ENCODE measurements around the gene HFE. TPM values are rescaled to one million over a fixed set of nuclear protein-coding genes. Genes with fewer than 3 reads are reported as not detected.

The HFE gene
- polyA plus RNA-seq, 1 donor (not counting 4 experiments of a cell fraction or from before 2014, with no cell fraction given), result 18.4 TPM

GRCh38 chr6:26140254-26140966 is 53.2 kb downstream of the HFE start:
- no peak overlapping the region for H3K4me3 ChIP-seq (ENCODE audit: control insufficient read depth in 2 of 3, extremely low read depth in 1 of 3, insufficient read depth in 2 of 3, low read depth in 1 of 3, low read length in 3 of 3)
- no peaks in the 10 kb centered on the region for H3K9me3 ChIP-seq (ENCODE audit: control insufficient read depth, low read depth, low read length)
- FAIRE-seq, result no peak
- no peak overlapping the region for H3K9ac ChIP-seq (ENCODE audit: control insufficient read depth, extremely low read depth, insufficient read depth, low read length)
- H3K79me2 ChIP-seq (ENCODE audit: control insufficient read depth, insufficient read depth, low read length), result no peaks in the 10 kb centered on the region
- no peaks in the 10 kb centered on the region for H3K9me1 ChIP-seq (ENCODE audit: control insufficient read depth, extremely low read depth, insufficient read depth, low read length)
- no peaks in the 10 kb centered on the region for H3K27me3 ChIP-seq (ENCODE audit: control insufficient read depth, extremely low read depth, insufficient read depth, low read length)
- DNase-seq (ENCODE audit: low read depth, low spot score), result no peak
- H3K4me2 ChIP-seq (ENCODE audit: control insufficient read depth, extremely low read depth, insufficient read depth, low read depth, low read length), result no peak overlapping the region
- H3K4me1 ChIP-seq (ENCODE audit: control insufficient read depth, extremely low read depth, insufficient read depth, low read length), result no peaks in the 10 kb centered on the region
- H2AFZ ChIP-seq (ENCODE audit: control insufficient read depth, low read length), result no peak overlapping the region
- peaks cover 0 to 11% of the 10 kb centered on the region in 2 experiments for H3K36me3 ChIP-seq (ENCODE audit: control insufficient read depth in 2 of 2, extremely low read depth in 1 of 2, insufficient read depth in 2 of 2, low read length in 2 of 2)
- H4K20me1 ChIP-seq (ENCODE audit: control insufficient read depth, extremely low read depth, insufficient read depth, low read length), result no peaks in the 10 kb centered on the region
- TF ChIP-seq, protein P1, sequence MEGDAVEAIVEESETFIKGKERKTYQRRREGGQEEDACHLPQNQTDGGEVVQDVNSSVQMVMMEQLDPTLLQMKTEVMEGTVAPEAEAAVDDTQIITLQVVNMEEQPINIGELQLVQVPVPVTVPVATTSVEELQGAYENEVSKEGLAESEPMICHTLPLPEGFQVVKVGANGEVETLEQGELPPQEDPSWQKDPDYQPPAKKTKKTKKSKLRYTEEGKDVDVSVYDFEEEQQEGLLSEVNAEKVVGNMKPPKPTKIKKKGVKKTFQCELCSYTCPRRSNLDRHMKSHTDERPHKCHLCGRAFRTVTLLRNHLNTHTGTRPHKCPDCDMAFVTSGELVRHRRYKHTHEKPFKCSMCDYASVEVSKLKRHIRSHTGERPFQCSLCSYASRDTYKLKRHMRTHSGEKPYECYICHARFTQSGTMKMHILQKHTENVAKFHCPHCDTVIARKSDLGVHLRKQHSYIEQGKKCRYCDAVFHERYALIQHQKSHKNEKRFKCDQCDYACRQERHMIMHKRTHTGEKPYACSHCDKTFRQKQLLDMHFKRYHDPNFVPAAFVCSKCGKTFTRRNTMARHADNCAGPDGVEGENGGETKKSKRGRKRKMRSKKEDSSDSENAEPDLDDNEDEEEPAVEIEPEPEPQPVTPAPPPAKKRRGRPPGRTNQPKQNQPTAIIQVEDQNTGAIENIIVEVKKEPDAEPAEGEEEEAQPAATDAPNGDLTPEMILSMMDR (optimal IDR thresholded peaks at IDR 0.05 in 1 of 3, IDR thresholded peaks at IDR 0.05 in 1 of 3, conservative IDR thresholded peaks at IDR 0.05 in 1 of 3; ENCODE audit: extremely low read depth in 1 of 3, insufficient read depth in 2 of 3, low read length in 3 of 3), result no peak
- TF ChIP-seq EZH2 (IDR thresholded peaks at IDR 0.05; ENCODE audit: low read length), result no peak
- dilution Hi-C loops (cut with MboI; ENCODE audit: extremely low pct_ligation_motif_present, low sequenced_read_pairs), result no loop called here
- no peak overlapping the region for H3K27ac ChIP-seq (ENCODE audit: control insufficient read depth, insufficient read depth, low read length)

GRCh38 chr6:26140967-26141294 is 53.7 kb downstream of the HFE start:
- Histone ChIP-seq H3K9ac (ENCODE audit: control insufficient read depth, extremely low read depth, insufficient read depth, low read length) (no peak overlapping the region), H3K4me1 (ENCODE audit: control insufficient read depth, extremely low read depth, insufficient read depth, low read length) (no peaks in the 10 kb centered on the region), H3K9me1 (ENCODE audit: control insufficient read depth, extremely low read depth, insufficient read depth, low read length) (no peaks in the 10 kb centered on the region), H3K36me3 (ENCODE audit: control insufficient read depth in 2 of 2, extremely low read depth in 1 of 2, insufficient read depth in 2 of 2, low read length in 2 of 2) (peaks cover 0 to 11% of the 10 kb centered on the region in 2 experiments), H3K4me2 (ENCODE audit: control insufficient read depth, extremely low read depth, insufficient read depth, low read depth, low read length) (no peak overlapping the region), H3K27ac (ENCODE audit: control insufficient read depth, insufficient read depth, low read length) (no peak overlapping the region), H4K20me1 (ENCODE audit: control insufficient read depth, extremely low read depth, insufficient read depth, low read length) (no peaks in the 10 kb centered on the region), H3K4me3 (ENCODE audit: control insufficient read depth in 2 of 3, extremely low read depth in 1 of 3, insufficient read depth in 2 of 3, low read depth in 1 of 3, low read length in 3 of 3) (no peak overlapping the region), H3K79me2 (ENCODE audit: control insufficient read depth, insufficient read depth, low read length) (no peaks in the 10 kb centered on the region), H2AFZ (ENCODE audit: control insufficient read depth, low read length) (no peak overlapping the region), H3K9me3 (ENCODE audit: control insufficient read depth, low read depth, low read length) (no peaks in the 10 kb centered on the region), H3K27me3 (ENCODE audit: control insufficient read depth, extremely low read depth, insufficient read depth, low read length) (no peaks in the 10 kb centered on the region)
- dilution Hi-C loops (cut with MboI; ENCODE audit: extremely low pct_ligation_motif_present, low sequenced_read_pairs), result no loop called here
- TF ChIP-seq EZH2 (IDR thresholded peaks at IDR 0.05; ENCODE audit: low read length), result no peak
- TF ChIP-seq, protein P1 (optimal IDR thresholded peaks at IDR 0.05 in 1 of 3, IDR thresholded peaks at IDR 0.05 in 1 of 3, conservative IDR thresholded peaks at IDR 0.05 in 1 of 3; ENCODE audit: extremely low read depth in 1 of 3, insufficient read depth in 2 of 3, low read length in 3 of 3), result no peak
- FAIRE-seq (no peak), DNase-seq (ENCODE audit: low read depth, low spot score) (no peak)

All from keratinocyte (primary cell).